ENCODE measurements around the gene DEUP1. TPM values are rescaled to one million over a fixed set of nuclear protein-coding genes. Genes with fewer than 3 reads are reported as not detected.
A peak's percentile ranks its signal among the peaks of the same experiment; 100 is the strongest.
"Not testable (repeated sequence)": the region's sequence is repeated elsewhere in the genome, so short reads cannot be mapped to it uniquely, and the experiment has no call there.

DEUP1 gene
- total RNA-seq, 1 donor from 2014 or later = not detected

DNA sequence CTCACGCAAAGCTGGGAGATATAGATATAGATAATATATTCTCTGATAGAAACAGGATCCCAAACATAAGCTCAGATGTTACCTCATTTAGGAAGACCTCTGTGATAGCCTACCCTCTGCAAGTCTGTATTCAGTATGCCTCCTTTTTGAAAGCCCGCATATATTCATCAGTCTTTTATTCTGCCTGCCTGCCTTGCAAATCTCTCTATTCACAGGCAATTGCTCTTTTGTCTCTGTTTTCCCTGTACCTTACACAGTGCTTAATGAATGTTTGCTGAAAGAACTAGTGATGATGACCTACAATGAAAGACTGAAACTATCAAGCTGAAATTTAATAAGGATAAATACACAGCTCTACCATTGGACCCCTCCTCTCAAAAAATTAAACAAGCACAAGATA is 18.4 kb downstream of the DEUP1 start:
- intact Hi-C loops (cut with micrococcal nuclease) = no loop called here
- no peak for ATAC-seq
- no peak for DNase-seq

DNA sequence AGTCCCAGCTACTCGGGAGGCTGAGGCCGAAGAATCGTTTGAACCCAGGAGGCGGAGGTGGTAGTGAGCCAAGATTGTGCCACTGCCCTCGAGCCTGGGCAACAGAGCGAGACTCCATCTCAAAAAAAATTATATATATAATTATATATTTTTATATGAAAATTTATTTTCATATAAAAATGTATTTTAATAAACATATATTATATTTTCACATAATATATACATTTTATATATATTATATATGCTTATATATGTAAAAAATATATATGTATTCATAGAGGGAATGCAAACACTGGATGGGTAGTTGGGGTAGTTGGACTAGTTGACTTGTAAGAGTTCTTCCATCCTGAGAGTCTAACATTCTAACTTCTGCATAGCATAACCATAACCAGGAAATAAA is 20.3 kb downstream of the DEUP1 start:
- ATAC-seq (no peak), DNase-seq (no peak)
- intact Hi-C loops (cut with micrococcal nuclease) = no loop called here

DNA sequence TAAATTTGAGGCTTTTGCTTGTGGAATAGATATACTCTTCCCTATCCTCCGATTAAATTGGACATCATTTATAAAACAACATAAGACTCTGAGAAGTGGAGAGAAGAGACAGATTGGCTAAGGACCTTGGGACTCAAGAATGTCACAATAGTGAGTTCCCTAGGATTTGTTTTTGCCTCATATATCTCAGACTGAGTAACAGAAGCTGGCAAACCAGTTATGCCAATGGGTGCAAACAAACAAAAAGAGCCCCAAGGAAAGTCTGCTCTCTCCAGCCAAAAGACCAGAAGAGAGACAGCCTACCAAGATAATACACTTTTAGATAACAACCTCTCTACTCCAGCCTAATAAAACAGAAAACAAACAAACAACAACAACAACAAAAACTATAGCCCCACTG is 28.9 kb downstream of the DEUP1 start:
- ATAC-seq = no peak
- no peak for DNase-seq
- intact Hi-C loops (cut with micrococcal nuclease) = no loop called here

DNA sequence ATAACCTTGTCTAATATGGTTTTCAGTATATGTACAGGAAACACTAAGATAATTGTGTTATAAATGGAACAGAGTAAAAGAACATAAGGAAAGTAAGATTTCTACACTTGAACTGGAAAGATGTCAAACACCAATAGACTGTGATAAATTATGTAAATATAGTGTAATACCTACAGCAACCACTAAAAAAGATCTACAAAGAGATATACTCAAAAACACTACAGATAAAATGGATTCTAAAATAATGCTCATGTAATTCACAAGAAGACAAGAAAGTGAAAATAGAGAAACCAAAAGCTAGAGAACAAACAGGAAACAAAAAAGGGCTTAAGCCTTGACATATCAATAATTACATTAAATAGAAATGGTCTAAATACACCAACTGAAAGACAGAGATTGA is 30.9 kb downstream of the DEUP1 start:
- ATAC-seq (no peak), DNase-seq (no peak)
- intact Hi-C loops (cut with micrococcal nuclease) = no loop called here

DNA sequence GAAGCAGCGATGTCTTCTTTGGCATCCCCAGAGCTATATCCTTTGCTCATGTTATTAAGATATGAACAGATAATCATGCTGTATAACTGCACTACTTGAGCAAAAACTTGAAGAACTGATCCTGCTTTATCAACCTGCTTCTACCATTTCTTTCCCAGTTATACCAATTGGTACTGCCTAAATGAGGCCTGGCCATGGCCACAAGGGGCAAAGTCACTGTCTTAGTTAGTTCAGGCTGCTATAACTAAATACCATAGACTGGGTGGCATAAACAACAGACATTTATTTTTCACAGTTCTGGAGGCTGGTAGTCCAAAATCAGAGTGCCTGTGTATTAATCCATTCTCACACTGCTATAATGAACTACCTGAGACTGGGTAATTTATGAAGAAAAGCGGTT is 37.5 kb downstream of the DEUP1 start:
- DNase-seq = no peak
- no peak for ATAC-seq
- intact Hi-C loops (cut with micrococcal nuclease) = no loop called here

DNA sequence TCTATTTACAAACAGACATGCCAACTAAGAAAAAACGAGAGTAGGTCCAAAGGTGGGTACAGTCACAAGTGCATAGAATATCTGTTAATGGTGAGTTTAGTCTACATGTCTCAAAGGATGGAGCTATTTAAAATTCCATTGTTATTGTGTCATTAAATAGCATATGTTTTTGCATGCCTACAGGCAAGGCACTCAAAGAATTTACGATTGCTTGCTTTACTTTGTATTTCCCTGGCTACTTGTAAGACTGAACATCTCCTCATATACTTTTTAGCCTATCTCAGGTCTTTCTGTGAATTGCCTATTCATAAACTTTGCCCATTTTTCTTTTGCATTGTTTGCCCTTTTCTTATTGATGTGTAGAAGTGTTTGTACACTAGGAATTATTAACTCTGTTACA is 39.7 kb downstream of the DEUP1 start:
- DNase-seq = no peak
- ATAC-seq = no peak
- intact Hi-C loops (cut with micrococcal nuclease) = no loop called here

DNA sequence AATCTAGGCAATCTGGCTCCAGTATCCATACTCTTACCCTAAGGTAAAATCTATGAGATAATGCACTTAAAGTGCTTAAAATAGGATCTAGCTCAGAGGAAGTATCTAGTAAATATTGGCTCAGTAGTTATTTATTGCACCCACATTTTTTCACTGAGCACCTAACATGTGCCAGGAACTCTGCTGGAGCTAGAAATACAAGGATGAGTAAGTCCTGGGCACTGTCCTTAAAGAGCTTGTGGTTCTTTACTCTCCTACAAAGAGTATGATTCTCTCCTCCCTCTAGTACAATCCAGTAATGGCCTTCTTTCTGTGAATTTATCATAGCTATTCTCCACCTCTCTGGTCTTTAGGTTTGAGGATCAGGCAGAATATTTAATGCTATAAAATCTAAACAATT is 59.2 kb downstream of the DEUP1 start:
- ATAC-seq = peak; percentile 63
- intact Hi-C loops (cut with micrococcal nuclease) = no loop called here

DNA sequence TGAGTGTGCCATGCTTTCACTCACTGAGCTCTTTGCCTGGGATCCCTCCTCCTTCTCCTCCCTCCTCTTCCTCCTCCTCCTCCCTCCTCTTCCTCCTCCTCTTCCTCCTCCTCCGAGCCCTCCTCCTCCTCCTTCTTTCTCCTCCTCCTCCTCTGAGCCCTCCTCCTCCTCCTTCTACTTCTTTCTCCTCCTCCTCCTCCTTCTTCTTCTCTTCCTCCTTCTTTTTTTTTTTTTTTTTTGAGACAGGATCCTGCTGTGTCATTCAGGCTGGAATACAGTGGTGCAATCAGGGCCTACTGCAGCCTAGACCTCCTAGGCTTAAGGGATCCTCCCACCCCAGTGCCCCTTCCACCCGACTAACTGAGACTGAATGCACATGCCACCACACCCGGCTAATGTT is 62.3 kb downstream of the DEUP1 start:
- peak; percentile 41 for ATAC-seq
- DNase-seq = no peak
- intact Hi-C loops (cut with micrococcal nuclease) = no loop called here

More for the DNA sequence above, 59.2 kb downstream of the DEUP1 start:
- no peak for DNase-seq

DNA sequence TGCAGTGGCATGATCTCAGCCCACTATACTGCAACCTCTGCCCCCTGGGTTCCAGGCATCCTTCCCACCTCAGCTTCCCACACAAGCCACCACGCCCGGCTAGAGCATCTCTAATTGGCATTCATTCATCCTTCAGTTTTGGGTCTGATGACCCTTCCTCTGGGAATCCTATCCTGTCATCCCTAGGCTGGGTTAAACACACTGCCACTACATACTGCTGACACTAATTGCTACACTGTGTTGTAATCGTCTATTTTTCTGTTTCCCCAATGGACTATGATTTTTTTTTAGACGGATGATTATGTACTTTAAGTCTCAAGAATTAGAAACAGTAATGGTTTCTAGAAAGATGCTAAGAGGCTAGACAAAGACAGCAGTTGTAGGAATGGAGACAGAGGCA is 62.8 kb downstream of the DEUP1 start:
- intact Hi-C loops (cut with micrococcal nuclease) = no loop called here

DNA sequence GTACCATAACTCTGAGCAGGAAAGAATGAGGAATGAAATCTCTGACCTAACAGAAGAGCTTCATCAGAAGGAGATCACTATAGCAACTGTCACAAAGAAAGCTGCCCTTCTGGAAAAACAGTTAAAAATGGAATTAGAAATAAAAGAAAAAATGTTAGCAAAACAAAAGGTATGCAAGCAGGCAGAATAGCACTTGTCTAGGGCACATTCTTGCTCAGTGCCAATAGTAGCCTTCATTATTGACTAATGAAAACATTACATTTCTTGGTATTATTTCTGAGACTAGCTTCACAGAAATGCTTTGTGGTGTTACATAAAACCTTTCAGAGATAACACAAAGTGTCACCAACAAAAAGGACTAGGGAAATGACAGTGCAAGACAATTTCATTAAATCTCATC is 63.9 kb downstream of the DEUP1 start:
- intact Hi-C loops (cut with micrococcal nuclease) = no loop called here
- ATAC-seq (no peak), DNase-seq (no peak)

More for the DNA sequence above, 62.8 kb downstream of the DEUP1 start:
- ATAC-seq (no peak), DNase-seq (no peak)

DNA sequence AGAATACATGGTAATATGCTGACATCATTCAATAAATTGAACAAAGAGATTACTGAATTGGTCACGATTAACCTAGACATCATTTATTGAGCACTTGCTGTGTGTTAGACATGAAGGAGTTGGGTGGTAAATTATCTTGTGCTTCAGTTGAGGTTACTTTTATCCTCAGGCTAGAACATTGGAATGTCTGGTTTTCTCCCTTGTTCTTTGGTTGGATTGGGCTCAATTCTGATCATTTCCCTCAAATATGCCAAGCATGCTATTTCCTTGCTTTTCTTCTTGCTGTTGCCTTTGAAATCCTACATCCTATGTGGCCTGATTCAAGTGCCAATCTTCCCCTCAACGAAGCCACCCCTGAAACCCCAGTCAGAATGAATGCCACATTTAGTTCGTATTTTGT is 65.8 kb downstream of the DEUP1 start:
- ATAC-seq (no peak), DNase-seq (no peak)
- intact Hi-C loops (cut with micrococcal nuclease) = no loop called here

DNA sequence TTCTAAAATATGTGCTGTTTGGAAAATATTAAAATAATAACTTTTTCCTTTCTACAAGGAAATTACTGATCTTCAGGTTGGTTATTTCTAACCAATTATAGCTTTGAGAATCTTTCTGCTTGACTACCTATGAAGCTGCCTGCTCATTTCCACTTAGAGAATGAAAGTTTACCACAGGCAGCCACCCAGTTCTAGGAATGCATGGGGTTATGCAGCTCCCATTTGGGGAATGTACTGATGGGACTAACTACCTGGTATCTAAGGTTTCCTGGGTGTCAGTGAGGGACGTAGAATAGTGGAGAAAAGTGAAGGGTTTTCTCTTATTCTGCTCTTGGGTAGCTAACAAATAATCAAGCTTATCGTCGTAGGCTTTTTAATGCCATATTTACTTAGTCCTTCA is 73.4 kb downstream of the DEUP1 start:
- intact Hi-C loops (cut with micrococcal nuclease) = no loop called here
- no peak for DNase-seq
- ATAC-seq = no peak

DNA sequence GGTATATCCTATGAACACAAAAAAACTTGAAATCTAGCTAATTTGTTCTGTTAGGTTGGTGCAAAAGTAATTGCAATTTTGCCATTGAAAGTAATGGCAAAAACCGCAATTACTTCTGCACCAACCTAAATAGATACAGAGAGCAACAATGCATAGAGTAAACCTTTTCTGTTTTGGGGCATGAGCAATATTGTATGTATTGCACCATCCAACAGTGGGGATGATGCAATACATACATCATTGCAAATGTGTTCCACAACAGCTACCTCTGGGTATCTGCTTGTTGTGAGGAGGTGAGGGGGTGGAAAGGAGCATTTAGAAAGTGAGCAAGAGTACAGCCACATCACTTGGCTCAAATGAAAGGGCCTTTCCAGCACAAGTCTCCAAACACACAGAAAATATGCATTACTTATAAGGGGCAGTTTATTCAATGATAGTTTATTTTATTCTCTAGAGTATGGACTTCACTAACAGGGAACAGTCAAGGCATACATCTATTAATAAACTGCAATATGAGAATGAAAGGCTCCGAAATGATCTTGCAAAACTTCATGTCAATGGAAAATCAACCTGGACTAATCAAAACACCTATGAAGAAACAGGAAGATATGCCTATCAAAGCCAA is 77.3 kb downstream of the DEUP1 start:
- DNase-seq (no peak), ATAC-seq (no peak)
- intact Hi-C loops (cut with micrococcal nuclease) = no loop called here

DNA sequence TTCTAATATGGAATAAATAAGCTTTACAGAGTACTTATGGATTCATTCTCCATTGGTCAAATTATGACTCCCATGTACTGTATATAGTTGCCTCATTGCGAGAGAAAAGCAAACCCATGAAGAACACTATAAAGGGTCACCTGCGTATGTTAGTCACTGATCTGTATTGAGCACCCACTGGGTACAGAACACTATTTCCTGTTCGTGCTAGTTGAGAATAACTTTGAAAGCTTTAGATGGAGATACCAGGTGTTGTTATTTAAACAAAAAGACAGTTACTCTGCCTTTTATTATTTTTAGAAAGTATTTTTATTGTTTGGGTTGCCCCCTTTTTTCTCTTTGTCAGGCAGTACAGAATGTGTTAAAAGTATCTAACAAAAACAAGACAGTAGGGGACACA is 79.9 kb downstream of the DEUP1 start:
- intact Hi-C loops (cut with micrococcal nuclease) = no loop called here
- no peak for DNase-seq
- ATAC-seq = no peak

DNA sequence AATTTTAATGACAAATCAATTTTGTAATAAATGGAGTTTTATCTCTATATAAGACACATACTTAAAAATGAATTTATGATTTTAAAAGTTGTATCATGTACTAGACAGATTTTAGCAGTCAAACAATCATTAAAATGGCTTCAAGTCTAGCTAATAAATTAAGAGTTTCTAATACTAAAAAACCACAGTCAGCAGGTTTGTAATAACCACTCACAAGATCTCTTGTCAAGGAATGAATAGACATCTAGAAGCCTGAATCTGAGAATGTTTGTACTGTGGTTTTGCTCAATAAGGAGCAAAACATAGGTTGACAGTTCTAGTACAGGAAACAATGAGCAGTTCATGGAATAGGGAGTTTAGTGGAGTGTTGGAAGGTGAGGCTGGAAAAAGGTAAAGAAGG is 81.2 kb downstream of the DEUP1 start:
- no peak for ATAC-seq
- no peak for DNase-seq
- intact Hi-C loops (cut with micrococcal nuclease) = no loop called here

DNA sequence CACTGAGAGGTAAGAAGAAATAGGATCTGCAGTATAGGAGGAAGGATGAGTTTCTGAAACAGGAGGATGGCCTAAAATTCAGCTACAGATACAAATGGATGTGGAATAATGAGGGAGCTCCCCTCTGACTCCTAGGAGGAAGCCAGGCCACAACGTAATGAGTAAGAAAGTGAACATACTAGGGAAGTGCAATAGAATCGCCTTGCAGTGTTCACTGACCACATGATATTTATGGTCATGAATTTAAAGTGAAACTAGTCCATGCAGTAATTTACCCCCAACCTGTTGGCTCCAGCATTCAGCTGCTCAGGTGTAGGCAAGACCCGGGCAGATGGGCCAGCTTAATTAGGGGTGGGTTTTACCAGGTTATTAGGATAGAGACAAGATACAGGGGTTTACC is 101.7 kb downstream of the DEUP1 start:
- no peak for ATAC-seq
- intact Hi-C loops (cut with micrococcal nuclease) = no loop called here
- no peak for DNase-seq

DNA sequence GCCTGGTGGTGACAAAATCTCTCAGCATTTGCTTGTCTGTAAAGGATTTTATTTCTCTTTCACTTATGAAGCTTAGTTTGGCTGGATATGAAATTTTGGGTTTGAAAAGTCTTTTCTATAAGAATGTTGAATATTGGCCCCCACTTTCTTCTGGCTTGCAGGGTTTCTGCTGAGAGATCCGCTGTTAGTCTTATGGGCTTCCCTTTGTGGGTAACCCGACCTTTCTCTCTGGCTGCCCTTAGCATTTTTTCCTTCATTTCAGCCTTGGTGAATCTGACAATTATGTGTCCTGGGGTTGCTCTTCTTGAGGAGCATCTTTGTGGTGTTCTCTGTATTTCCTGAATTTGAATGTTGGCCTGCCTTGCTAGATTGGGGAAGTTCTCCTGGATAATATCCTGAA is 112.7 kb downstream of the DEUP1 start:
- DNase-seq; intact Hi-C loops (cut with micrococcal nuclease); ATAC-seq: not testable (repeated sequence)

DNA sequence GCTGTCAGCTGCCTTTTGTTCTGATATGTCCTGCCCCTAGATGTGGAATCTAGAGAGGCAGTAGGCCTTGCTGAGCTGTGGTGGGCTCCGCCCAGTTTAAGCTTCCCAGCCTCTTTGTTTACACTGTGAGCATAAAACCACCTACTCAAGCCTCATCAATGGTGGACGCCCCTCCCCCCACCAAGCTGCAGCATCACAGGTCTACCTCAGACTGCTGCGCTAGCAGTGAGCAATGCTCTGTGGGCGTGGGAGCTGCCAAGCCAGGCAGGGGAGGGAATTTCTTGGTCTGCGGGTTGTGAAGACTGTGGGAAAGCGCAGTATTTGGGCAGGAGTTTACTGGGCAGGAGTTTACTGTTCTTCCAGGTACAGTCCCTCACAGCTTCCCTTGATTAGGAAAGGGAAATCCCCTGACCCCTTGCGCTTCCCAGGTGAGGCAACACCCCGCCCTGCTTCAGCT is 114.1 kb downstream of the DEUP1 start:
- intact Hi-C loops (cut with micrococcal nuclease) = no loop called here
- ATAC-seq (no peak), DNase-seq (no peak)

DNA sequence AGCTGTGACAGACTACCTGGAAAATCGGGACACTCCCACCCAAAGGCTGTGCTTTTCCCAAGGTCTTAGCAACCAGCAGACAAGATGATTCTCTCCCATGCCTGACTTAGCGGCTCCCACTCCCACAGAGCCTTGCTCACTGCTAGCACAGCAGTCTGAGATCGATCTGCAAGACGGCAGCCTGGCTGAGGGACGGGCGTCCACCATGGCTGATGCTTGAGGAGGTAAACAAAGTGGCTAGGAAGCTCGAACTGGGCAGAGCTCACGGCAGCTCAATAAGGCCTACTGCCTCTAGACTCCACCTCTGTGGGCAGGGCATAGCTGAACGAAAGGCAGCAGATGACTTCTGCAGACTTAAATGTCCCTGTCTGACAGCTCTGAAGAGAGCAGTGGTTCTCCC is 127.7 kb downstream of the DEUP1 start:
- intact Hi-C loops (cut with micrococcal nuclease) = no loop called here
- ATAC-seq (no peak), DNase-seq (no peak)

DNA sequence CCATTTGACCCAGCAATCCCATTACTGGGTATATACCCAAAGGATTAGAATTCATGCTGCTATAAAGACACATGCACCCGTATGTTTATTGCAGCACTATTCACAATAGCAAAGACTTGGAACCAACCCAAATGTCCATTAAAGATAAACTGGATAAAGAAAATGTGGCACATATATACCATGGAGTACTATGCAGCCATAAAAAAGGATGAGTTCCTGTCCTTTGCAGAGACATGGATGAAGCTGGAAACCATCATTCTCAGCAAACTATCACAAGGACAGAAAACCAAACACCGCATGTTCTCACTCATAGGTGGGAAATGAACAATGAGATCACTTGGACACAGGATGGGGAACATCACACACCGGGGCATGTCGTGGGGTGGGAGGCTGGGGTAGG is 133.1 kb downstream of the DEUP1 start:
- ATAC-seq; DNase-seq; intact Hi-C loops (cut with micrococcal nuclease): not testable (repeated sequence)

DNA sequence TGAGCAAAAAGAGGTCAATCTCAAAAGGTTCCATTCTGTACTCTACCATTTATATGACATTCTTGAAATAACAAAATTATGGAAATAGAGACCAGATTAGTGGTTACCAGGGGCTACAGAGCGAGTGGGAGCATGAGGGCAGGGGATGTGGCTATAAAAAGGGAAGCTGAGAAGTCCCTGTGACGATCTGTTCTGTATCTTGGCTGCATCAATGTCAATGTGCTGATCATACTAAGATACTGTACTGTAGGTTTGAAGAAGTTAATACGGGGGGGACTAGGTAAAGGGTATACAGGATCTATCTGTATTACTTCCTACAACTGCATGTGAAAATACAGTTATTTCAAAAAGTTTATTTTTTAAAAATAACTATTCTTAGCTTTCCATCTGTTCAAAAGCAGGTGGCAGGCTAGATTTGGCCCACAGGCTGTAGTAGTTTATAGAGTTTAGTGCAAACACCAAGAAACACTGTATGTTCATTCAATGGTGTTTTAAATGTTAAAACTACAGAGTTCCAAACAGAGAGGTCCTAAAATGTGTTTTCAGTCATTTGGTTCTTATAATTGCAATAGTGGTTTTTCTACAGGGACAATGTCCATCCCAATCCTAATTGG is 134.5 kb downstream of the DEUP1 start:
- intact Hi-C loops (cut with micrococcal nuclease) = no loop called here
- DNase-seq = no peak
- ATAC-seq = no peak
